Liver (tissue), 9 donors: ENCODE data around the gene TRAPPC6A. TPM values are rescaled to one million over a fixed set of nuclear protein-coding genes. Genes with fewer than 3 reads are reported as not detected.

Experiments used
- DNase-seq: peaks from one replicate; pipeline ENCODE4 v3.0.0-alpha.2; 2017; ENCODE audit warnings: low spot score
- H3K27ac ChIP-seq, 2 donors: one replicate each; pipeline ENCODE4 v1.7.0; 2013; ENCODE audit warnings: inconsistent platforms in 2 of 2, low read length in 2 of 2, control low read depth in 1 of 2, low read depth in 1 of 2, mild to moderate bottlenecking in 1 of 2
- H3K27me3 ChIP-seq, 4 donors: one replicate each; pipeline versions ENCODE4 v1.6.1 to v1.7.0; 2013; ENCODE audit warnings: low read length in 3 of 4, inconsistent platforms in 1 of 4, mild to moderate bottlenecking in 1 of 4, moderate library complexity in 1 of 4; ENCODE audit not compliant: control insufficient read depth in 4 of 4, insufficient read depth in 4 of 4
- H3K36me3 ChIP-seq, 4 donors: one replicate each; pipeline versions ENCODE4 v1.6.1 to v1.7.0; 2013; ENCODE audit warnings: low read length in 3 of 4, mild to moderate bottlenecking in 3 of 4, low read depth in 1 of 4, moderate library complexity in 1 of 4; ENCODE audit not compliant: control insufficient read depth in 4 of 4, insufficient read depth in 3 of 4
- H3K4me1 ChIP-seq, 4 donors: one replicate each; pipeline versions ENCODE4 v1.6.1 to v1.7.0; 2013; ENCODE audit warnings: low read length in 3 of 4, mild to moderate bottlenecking in 3 of 4, moderate library complexity in 1 of 4; ENCODE audit not compliant: control insufficient read depth in 4 of 4, insufficient read depth in 4 of 4
- H3K4me3 ChIP-seq, 3 donors: one replicate each; pipeline versions ENCODE4 v1.6.1 to v1.7.0; 2013; ENCODE audit warnings: low read length in 3 of 3, control low read depth in 1 of 3, low read depth in 1 of 3, mild to moderate bottlenecking in 1 of 3
- H3K9ac ChIP-seq, 2 donors: one replicate each; pipeline ENCODE4 v1.7.0; 2013; ENCODE audit warnings: low read length in 2 of 2, mild to moderate bottlenecking in 2 of 2, moderate library complexity in 2 of 2, control low read depth in 1 of 2, low read depth in 1 of 2
- H3K9me3 ChIP-seq, 4 donors: one replicate each; pipeline versions ENCODE4 v1.6.1 to v1.7.0; 2013; ENCODE audit warnings: low read length in 3 of 4; ENCODE audit not compliant: control insufficient read depth in 4 of 4
- ATF3 ChIP-seq: IDR thresholded peaks from 2 replicates; pipeline ENCODE4 v1.6.1; 2016; ENCODE audit warnings: antibody characterized with exemption
- CTCF ChIP-seq: fragments of 150-350 bp; IDR thresholded peaks from 2 replicates; pipeline ENCODE4 v1.5.1; 2017; ENCODE audit warnings: improper control_type of control experiment, low read depth, low read length; ENCODE audit not compliant: missing input control
- EGR1 ChIP-seq, 2 donors: IDR thresholded peaks; 2 replicates each; pipeline ENCODE4 v1.6.1; 2016 to 2018; ENCODE audit warnings: antibody characterized with exemption in 2 of 2, low read depth in 2 of 2
- FOXA1 ChIP-seq: IDR thresholded peaks from 2 replicates; pipeline ENCODE4 v1.6.1; 2016; ENCODE audit warnings: antibody characterized with exemption
- FOXA2 ChIP-seq: IDR thresholded peaks from 2 replicates; pipeline ENCODE4 v1.6.1; 2016; ENCODE audit warnings: antibody characterized with exemption
- GABPA ChIP-seq, 2 donors: IDR thresholded peaks in 1 of 2; conservative IDR thresholded peaks in 1 of 2; 2 replicates each; pipeline ENCODE4 v1.6.1; 2016; ENCODE audit warnings: antibody characterized with exemption in 2 of 2, mild to moderate bottlenecking in 1 of 2, moderate library complexity in 1 of 2
- HNF4A ChIP-seq, 2 donors: conservative IDR thresholded peaks; 2 replicates each; pipeline ENCODE4 v1.6.1; 2016; ENCODE audit warnings: antibody characterized with exemption in 2 of 2, mild to moderate bottlenecking in 2 of 2
- HNF4G ChIP-seq: IDR thresholded peaks from 2 replicates; pipeline ENCODE4 v1.6.1; 2016; ENCODE audit warnings: antibody characterized with exemption
- JUND ChIP-seq, 2 donors: IDR thresholded peaks; 2 replicates each; pipeline ENCODE4 v1.6.1; 2016; ENCODE audit warnings: antibody characterized with exemption in 2 of 2
- MAX ChIP-seq: IDR thresholded peaks from 2 replicates; pipeline ENCODE4 v1.6.1; 2016; ENCODE audit warnings: antibody characterized with exemption
- NR2F2 ChIP-seq: IDR thresholded peaks from 2 replicates; pipeline ENCODE4 v1.6.1; 2016; ENCODE audit warnings: antibody characterized with exemption
- RAD21 ChIP-seq, 2 donors: IDR thresholded peaks; 2 replicates each; pipeline ENCODE4 v1.6.1; 2016; ENCODE audit warnings: antibody characterized with exemption in 2 of 2, mild to moderate bottlenecking in 2 of 2
- REST ChIP-seq: IDR thresholded peaks from 2 replicates; pipeline ENCODE4 v1.6.1; 2016; ENCODE audit warnings: antibody characterized with exemption, mild to moderate bottlenecking
- RXRA ChIP-seq, 2 donors: IDR thresholded peaks; 2 replicates each; pipeline ENCODE4 v1.6.1; 2017 to 2018; ENCODE audit warnings: antibody characterized with exemption in 2 of 2, mild to moderate bottlenecking in 1 of 2
- SP1 ChIP-seq: IDR thresholded peaks from 2 replicates; pipeline ENCODE4 v1.6.1; 2018; ENCODE audit warnings: antibody characterized with exemption, mild to moderate bottlenecking
- TAF1 ChIP-seq: conservative IDR thresholded peaks from 2 replicates; pipeline ENCODE4 v1.6.1; 2016; ENCODE audit warnings: antibody characterized with exemption, mild to moderate bottlenecking
- YY1 ChIP-seq: IDR thresholded peaks from 2 replicates; pipeline ENCODE4 v1.6.1; 2016; ENCODE audit warnings: antibody characterized with exemption, mild to moderate bottlenecking
- ZBTB33 ChIP-seq: IDR thresholded peaks from 2 replicates; pipeline ENCODE4 v1.6.1; 2016; ENCODE audit warnings: antibody characterized with exemption
- WGBS: extraction: QIAGEN DNeasy Blood & Tissue Kit; methylation state at CpG from one replicate; pipeline ENCODE4 v1.1.7; 2013; 5-methylcytosine and 5-hydroxymethylcytosine counted together
- polyA plus RNA-seq, 2 donors: library from polyadenylated mRNA; stranded (reverse) in 1 of 2; unstranded in 1 of 2; fragments of 200-250 nt in 1 of 2; fragments of >200 nt in 1 of 2; fragmentation: Nextera tagmentation in 1 of 2; extraction: Ambion mirVana in 1 of 2; gene quantifications; one replicate each; pipeline versions ENCODE4 v1.2.1 to v1.2.3, GENCODE V29; 2013 to 2015
- total RNA-seq, 2 donors: library from RNA; depleted of rRNA; stranded (reverse); fragments of >200 nt; gene quantifications; one replicate each; pipeline ENCODE4 v1.2.3, GENCODE V29; 2014
- donor health status: healthy.
- donor health status: healthy.
- donor health status: healthy.
- donor health status: healthy.
- donor health status: healthy.

The TRAPPC6A gene
- total and polyA plus RNA-seq, 4 donors = 14.8 to 52.2 (median 28.6) TPM

GRCh38 chr19:45117671-45118070 is 60.4 kb downstream of the TRAPPC6A start (continued):
- TF ChIP-seq ATF3 = no peak
- TF ChIP-seq FOXA2 = no peak

- H3K9ac ChIP-seq = no peak overlapping the region
Observed at GRCh38 chr19:45117167-45117594, 60.9 kb downstream of the TRAPPC6A start.

More at GRCh38 chr19:45117167-45117594, 60.9 kb downstream of the TRAPPC6A start:
- H3K36me3 ChIP-seq = no peaks in the 10 kb centered on the region
- TF ChIP-seq EGR1 (IDR thresholded peaks at IDR 0.05; ENCODE audit: low read depth in 2 of 2) (no peak), ATF3 (no peak), REST (no peak), HNF4G (no peak), FOXA2 (no peak), MAX (no peak), RXRA (IDR thresholded peaks at IDR 0.05) (no peak), CTCF (no peak), NR2F2 (no peak), GABPA (IDR thresholded peaks at IDR 0.05 in 1 of 2, conservative IDR thresholded peaks at IDR 0.05 in 1 of 2) (no peak), SP1 (no peak), HNF4A (conservative IDR thresholded peaks at IDR 0.05) (no peak), TAF1 (no peak), ZBTB33 (no peak), YY1 (no peak), JUND (IDR thresholded peaks at IDR 0.05) (no peak), FOXA1 (no peak), RAD21 (IDR thresholded peaks at IDR 0.05) (no peak)
- DNase-seq = no peak
- 72% methylated on average over 16 of the region's 16 CpGs for WGBS
- no peak overlapping the region for H3K27ac ChIP-seq
- no peaks in the 10 kb centered on the region for H3K27me3 ChIP-seq
- H3K4me1 ChIP-seq = peaks cover 3 to 17% (median 7%) of the 10 kb centered on the region in 4 donors
- H3K9me3 ChIP-seq = no peaks in the 10 kb centered on the region
- H3K4me3 ChIP-seq = no peak overlapping the region
